Keratinocyte (primary cell): Measurements from ENCODE around the gene UCN3. TPM values are rescaled to one million over a fixed set of nuclear protein-coding genes. Genes with fewer than 3 reads are reported as not detected.

ENCODE experiments used
- DNase-seq: peaks from one replicate; pipeline ENCODE4 v3.0.0-alpha.2; 2011; ENCODE audit warnings: low read depth, missing footprints, low spot score
- FAIRE-seq: peaks from 2 replicates; lab custom pipeline; 2011; peaks lifted over from hg19 to GRCh38; lab: Jason Lieb, UNC
- H2AFZ ChIP-seq: 2 replicates; pipeline ENCODE4 v1.6.0; 2012; ENCODE audit warnings: low read length, control low read depth, inconsistent platforms; ENCODE audit not compliant: control insufficient read depth
- H3K27ac ChIP-seq: 2 replicates; pipeline ENCODE4 v1.5.1; 2011; ENCODE audit warnings: low read length; ENCODE audit not compliant: control insufficient read depth, insufficient read depth
- H3K27me3 ChIP-seq: 3 replicates; pipeline ENCODE4 v1.6.0; 2011; ENCODE audit warnings: low read length; ENCODE audit not compliant: control insufficient read depth, insufficient read depth; ENCODE audit errors: extremely low read depth
- H3K36me3 ChIP-seq, 2 experiments: 2 replicates in 1 of 2; 3 replicates in 1 of 2; pipeline ENCODE4 v1.5.1; 2011; ENCODE audit warnings: low read length in 2 of 2, mild to moderate bottlenecking in 1 of 2; ENCODE audit not compliant: control insufficient read depth in 2 of 2, insufficient read depth in 2 of 2; ENCODE audit errors: extremely low read depth in 1 of 2
- H3K4me1 ChIP-seq: 3 replicates; pipeline ENCODE4 v1.5.1; 2011; ENCODE audit warnings: low read length; ENCODE audit not compliant: control insufficient read depth, insufficient read depth; ENCODE audit errors: extremely low read depth
- H3K4me2 ChIP-seq: 3 replicates; pipeline ENCODE4 v1.6.0; 2011; ENCODE audit warnings: low read depth, low read length; ENCODE audit not compliant: control insufficient read depth, insufficient read depth; ENCODE audit errors: extremely low read depth
- H3K4me3 ChIP-seq, 3 experiments: fragments of 200-600 bp in 1 of 3; sonication (generic) in 1 of 3; 2 replicates in 2 of 3; 3 replicates in 1 of 3; pipeline ENCODE4 v1.5.1; 2011 to 2016; ENCODE audit warnings: low read length in 3 of 3, mild to moderate bottlenecking in 3 of 3, control low read depth in 2 of 3, inconsistent platforms in 1 of 3, low read depth in 1 of 3, mixed read lengths in 1 of 3, mixed run types in 1 of 3, moderate library complexity in 1 of 3; ENCODE audit not compliant: control insufficient read depth in 2 of 3, insufficient read depth in 2 of 3; ENCODE audit errors: extremely low read depth in 1 of 3
- H3K79me2 ChIP-seq: 2 replicates; pipeline ENCODE4 v1.6.0; 2012; ENCODE audit warnings: low read length; ENCODE audit not compliant: control insufficient read depth, insufficient read depth
- H3K9ac ChIP-seq: 3 replicates; pipeline ENCODE4 v1.6.0; 2011; ENCODE audit warnings: low read length; ENCODE audit not compliant: control insufficient read depth, insufficient read depth; ENCODE audit errors: extremely low read depth
- H3K9me1 ChIP-seq: 3 replicates; pipeline ENCODE4 v1.6.0; 2011; ENCODE audit warnings: low read length; ENCODE audit not compliant: control insufficient read depth, insufficient read depth; ENCODE audit errors: extremely low read depth
- H3K9me3 ChIP-seq: 2 replicates; pipeline ENCODE4 v1.5.1; 2012; ENCODE audit warnings: low read depth, low read length; ENCODE audit not compliant: control insufficient read depth
- H4K20me1 ChIP-seq: 3 replicates; pipeline ENCODE4 v1.6.0; 2011; ENCODE audit warnings: low read length; ENCODE audit not compliant: control insufficient read depth, insufficient read depth; ENCODE audit errors: extremely low read depth
- CTCF ChIP-seq, 3 experiments: IDR thresholded peaks in 1 of 3; conservative IDR thresholded peaks in 1 of 3; optimal IDR thresholded peaks in 1 of 3; 2 replicates in 2 of 3; 3 replicates in 1 of 3; pipeline versions ENCODE3 to v1.5.1; 2011; ENCODE audit warnings: low read length in 3 of 3, mild to moderate bottlenecking in 3 of 3, moderate library complexity in 2 of 3, control low read depth in 1 of 3, inconsistent platforms in 1 of 3; ENCODE audit not compliant: insufficient read depth in 2 of 3; ENCODE audit errors: extremely low read depth in 1 of 3
- EZH2 ChIP-seq: IDR thresholded peaks from one replicate; pipeline ENCODE4 v1.6.1; 2012; ENCODE audit warnings: inconsistent platforms, mild to moderate bottlenecking, low read length, moderate library complexity
- dilution Hi-C: fragments of 300-500 bp; cut with MboI; formaldehyde crosslinking; loops from one replicate; pipeline ENCODE4 v1.7.0; 2020; ENCODE audit warnings: low sequenced_read_pairs; ENCODE audit not compliant: extremely low pct_ligation_motif_present
- polyA plus RNA-seq, 5 experiments: library from polyadenylated mRNA; depleted of rRNA in 3 of 5; stranded (reverse) in 3 of 5; stranded (forward) in 1 of 5; unstranded in 1 of 5; fragments of >200 nt; gene quantifications; 1 replicate in 1 of 5; 2 replicates in 3 of 5; 3 replicates in 1 of 5; pipeline versions ENCODE4 v1.2.1 to v1.2.3, GENCODE V29; 2011 to 2012; ENCODE audit warnings: missing spikeins in 2 of 5, low read depth in 1 of 5, low replicate concordance in 1 of 5

Gene UCN3
- polyA plus RNA-seq, 1 donor (not counting 4 experiments of a cell fraction or from before 2014, with no cell fraction given) = not detected

DNA sequence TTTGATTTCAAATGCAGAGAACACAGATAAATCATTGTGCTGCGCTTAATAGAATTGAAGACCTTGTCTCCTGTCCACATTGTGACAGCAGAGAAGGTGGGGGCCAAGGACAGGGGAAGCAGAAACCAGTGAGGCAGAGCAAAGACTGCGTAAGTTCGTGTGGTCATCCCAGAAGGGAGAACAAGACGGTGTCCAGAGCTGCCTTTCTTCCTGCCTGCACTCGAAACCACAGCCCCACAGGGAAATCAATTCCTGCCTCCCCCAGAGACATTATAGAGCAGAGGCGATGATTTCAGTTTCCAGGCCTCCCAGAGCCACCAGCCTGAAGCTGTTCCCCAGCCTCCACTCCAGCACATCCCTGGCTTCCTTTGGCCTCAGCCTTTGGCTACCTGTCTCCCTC, 39.7 kb upstream of the UCN3 start:
- H3K4me3 ChIP-seq = no peak overlapping the region
- FAIRE-seq (no peak), DNase-seq (no peak)
- dilution Hi-C loops = no loop called here
- no peaks in the 10 kb centered on the region for H3K9me1 ChIP-seq
- no peaks in the 10 kb centered on the region for H3K9me3 ChIP-seq
- H3K9ac ChIP-seq = no peak overlapping the region
- no peaks in the 10 kb centered on the region for H3K27me3 ChIP-seq
- no peaks in the 10 kb centered on the region for H3K36me3 ChIP-seq
- TF ChIP-seq CTCF (optimal IDR thresholded peaks at IDR 0.05 in 1 of 3, IDR thresholded peaks at IDR 0.05 in 1 of 3, conservative IDR thresholded peaks at IDR 0.05 in 1 of 3; ENCODE audit: extremely low read depth in 1 of 3, insufficient read depth in 2 of 3, low read length in 3 of 3) = no peak
- TF ChIP-seq EZH2 = no peak
- H3K4me1 ChIP-seq = no peaks in the 10 kb centered on the region
- no peaks in the 10 kb centered on the region for H4K20me1 ChIP-seq
- H3K79me2 ChIP-seq = no peaks in the 10 kb centered on the region
- no peak overlapping the region for H2AFZ ChIP-seq
- no peak overlapping the region for H3K27ac ChIP-seq
- no peak overlapping the region for H3K4me2 ChIP-seq

DNA sequence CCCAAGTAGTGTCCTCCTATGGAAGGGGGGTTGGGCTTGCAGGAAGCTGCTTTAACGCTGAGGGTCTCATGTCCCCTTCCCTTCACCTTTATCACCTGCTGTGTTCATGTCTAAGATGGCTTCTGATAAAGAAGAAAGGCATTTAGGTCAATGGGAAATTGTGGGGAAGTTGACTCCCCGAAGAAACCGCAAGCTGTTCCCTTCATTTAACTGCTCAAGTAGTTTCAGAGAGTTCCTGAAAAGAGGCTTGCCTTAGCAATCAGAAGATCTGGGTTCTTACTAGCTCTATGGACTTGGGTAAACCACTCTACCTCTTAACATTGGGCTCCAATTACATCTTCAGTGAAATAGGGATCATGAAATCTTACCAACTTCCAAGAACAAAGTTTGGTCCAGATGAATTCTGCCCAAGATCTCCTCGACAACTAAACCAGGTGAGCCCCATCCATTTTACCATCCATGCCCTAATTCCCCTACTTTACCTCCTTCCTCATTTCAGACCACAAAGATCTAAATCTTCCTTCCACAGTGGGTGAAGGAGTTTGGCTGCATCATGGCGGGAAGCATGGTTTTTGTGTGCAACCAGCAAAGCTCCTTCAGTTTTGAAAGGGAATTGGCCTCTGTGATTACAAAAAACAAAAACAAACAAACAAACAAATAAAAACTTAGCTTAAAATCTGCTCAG, 30.4 kb upstream of the UCN3 start:
- Histone ChIP-seq H3K9ac (no peak overlapping the region), H3K4me1 (no peaks in the 10 kb centered on the region), H3K36me3 (no peaks in the 10 kb centered on the region), H3K4me2 (no peak overlapping the region), H4K20me1 (no peaks in the 10 kb centered on the region), H3K4me3 (no peak overlapping the region), H2AFZ (no peak overlapping the region), H3K9me1 (no peaks in the 10 kb centered on the region), H3K9me3 (no peaks in the 10 kb centered on the region), H3K27me3 (peaks cover 5% of the 10 kb centered on the region), H3K27ac (no peak overlapping the region), H3K79me2 (no peaks in the 10 kb centered on the region)
- DNase-seq (no peak), FAIRE-seq (no peak)
- dilution Hi-C loops = no loop called here
- TF ChIP-seq EZH2 (no peak), CTCF (optimal IDR thresholded peaks at IDR 0.05 in 1 of 3, IDR thresholded peaks at IDR 0.05 in 1 of 3, conservative IDR thresholded peaks at IDR 0.05 in 1 of 3; ENCODE audit: extremely low read depth in 1 of 3, insufficient read depth in 2 of 3, low read length in 3 of 3) (no peak)
